Tibial nerve (tissue), 4 donors: ENCODE results near the gene STIM1.

ENCODE experiments used
- CTCF ChIP-seq, 5 experiments: fragments of 200-600 bp in 3 of 5; fragments of 450-650 bp in 2 of 5; sonication (generic) in 3 of 5; IDR thresholded peaks; one replicate each; pipeline ENCODE4 v1.5.1; 2016 to 2019; ENCODE audit warnings: antibody characterized with exemption in 5 of 5, mild to moderate bottlenecking in 3 of 5, moderate library complexity in 2 of 5
- EP300 ChIP-seq, 2 donors: sonication (generic); formaldehyde crosslinking; IDR thresholded peaks; one replicate each; pipeline ENCODE4 v1.6.1; 2017; ENCODE audit warnings: antibody characterized with exemption in 2 of 2, mild to moderate bottlenecking in 1 of 2

GRCh38 chr11:3831378-3832239, 23.9 kb upstream of the STIM1 start:
- TF ChIP-seq CTCF (IDR thresholded peaks at IDR 0.05) (no peak), EP300 (IDR thresholded peaks at IDR 0.05) (no peak)
